HEK293T (cell line): ENCODE results near the gene TTC39C.

ENCODE experiments used
- BHLHE40 ChIP-seq: fragments of 450-650 bp; IDR thresholded peaks from 2 replicates; pipeline ENCODE4 v1.6.1; 2016; ENCODE audit warnings: mild to moderate bottlenecking, moderate library complexity, borderline replicate concordance
- FOXK2 ChIP-seq: fragments of 450-650 bp; IDR thresholded peaks from 2 replicates; pipeline ENCODE4 v1.6.1; 2016; ENCODE audit warnings: mild to moderate bottlenecking
- SUZ12 ChIP-seq: fragments of 450-650 bp; IDR thresholded peaks from 2 replicates; pipeline ENCODE4 v1.6.1; 2016; ENCODE audit warnings: mild to moderate bottlenecking

DNA sequence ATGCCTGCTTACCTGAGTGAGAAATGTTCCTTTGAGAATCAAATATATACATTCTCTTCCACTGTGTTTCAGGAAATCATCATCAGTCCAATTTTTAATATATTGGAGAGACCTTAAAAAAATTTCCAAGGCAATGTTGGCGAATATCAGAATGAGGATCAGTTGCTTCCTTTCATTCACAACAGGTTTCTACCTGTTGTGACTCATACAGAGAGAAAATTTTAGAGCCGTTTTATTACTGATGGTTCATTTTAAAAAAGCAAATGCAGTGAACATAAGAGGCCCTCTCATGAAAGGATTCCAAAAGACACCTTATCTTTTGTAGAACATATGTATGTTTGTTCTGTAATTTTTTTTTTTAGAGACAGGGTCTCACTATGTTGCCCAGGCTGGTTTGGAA is 42.0 kb downstream of the TTC39C start:
- no peak for TF ChIP-seq BHLHE40
- no peak for TF ChIP-seq SUZ12
- TF ChIP-seq FOXK2, result no peak
